Mesothelial cell of epicardium (in vitro differentiated cells): Measurements from ENCODE around the gene TRIM41. TPM values are rescaled to one million over a fixed set of nuclear protein-coding genes. Genes with fewer than 3 reads are reported as not detected.

Source experiments
- DNase-seq, 2 experiments: peaks; one replicate each; pipeline ENCODE4 v3.0.0; 2021; ENCODE audit warnings: low spot score in 2 of 2; ENCODE audit not compliant: unreplicated experiment in 2 of 2
- H3K27ac Mint-ChIP-seq: 2 replicates; pipeline ENCODE4 v1.8.0; 2021; ENCODE audit warnings: mixed read lengths
- H3K27me3 Mint-ChIP-seq: 2 replicates; pipeline ENCODE4 v1.8.0; 2021; ENCODE audit warnings: low read depth, mixed read lengths
- H3K36me3 Mint-ChIP-seq: 2 replicates; pipeline ENCODE4 v1.8.0; 2021; ENCODE audit warnings: mixed read lengths
- H3K4me1 Mint-ChIP-seq: 2 replicates; pipeline ENCODE4 v1.8.0; 2021; ENCODE audit warnings: mixed read lengths
- H3K4me3 Mint-ChIP-seq: 2 replicates; pipeline ENCODE4 v1.8.0; 2021; ENCODE audit warnings: mild to moderate bottlenecking, moderate library complexity, mixed read lengths
- H3K9me3 Mint-ChIP-seq: 2 replicates; pipeline ENCODE4 v1.8.0; 2021; ENCODE audit warnings: mixed read lengths
- total RNA-seq: library from RNA; stranded (reverse); gene quantifications from 3 replicates; pipeline ENCODE4 v1.2.1, GENCODE V29; 2021
- TF ChIP-seq, protein P1 (sequence below): fragments of 200-600 bp; sonication (generic); IDR thresholded peaks from one replicate; pipeline ENCODE4 v1.5.0; 2021; ENCODE audit warnings: antibody characterized with exemption; ENCODE audit not compliant: unreplicated experiment

Gene TRIM41
- total RNA-seq, 1 donor from 2014 or later = 27.9 TPM

- Mint-ChIP-seq H3K27ac (no peak overlapping the region), H3K4me3 (no peak overlapping the region), H3K4me1 (peaks cover 17% of the 10 kb centered on the region), H3K36me3 (no peaks in the 10 kb centered on the region), H3K9me3 (no peaks in the 10 kb centered on the region), H3K27me3 (peaks cover 37% of the 10 kb centered on the region)
- TF ChIP-seq, protein P1, sequence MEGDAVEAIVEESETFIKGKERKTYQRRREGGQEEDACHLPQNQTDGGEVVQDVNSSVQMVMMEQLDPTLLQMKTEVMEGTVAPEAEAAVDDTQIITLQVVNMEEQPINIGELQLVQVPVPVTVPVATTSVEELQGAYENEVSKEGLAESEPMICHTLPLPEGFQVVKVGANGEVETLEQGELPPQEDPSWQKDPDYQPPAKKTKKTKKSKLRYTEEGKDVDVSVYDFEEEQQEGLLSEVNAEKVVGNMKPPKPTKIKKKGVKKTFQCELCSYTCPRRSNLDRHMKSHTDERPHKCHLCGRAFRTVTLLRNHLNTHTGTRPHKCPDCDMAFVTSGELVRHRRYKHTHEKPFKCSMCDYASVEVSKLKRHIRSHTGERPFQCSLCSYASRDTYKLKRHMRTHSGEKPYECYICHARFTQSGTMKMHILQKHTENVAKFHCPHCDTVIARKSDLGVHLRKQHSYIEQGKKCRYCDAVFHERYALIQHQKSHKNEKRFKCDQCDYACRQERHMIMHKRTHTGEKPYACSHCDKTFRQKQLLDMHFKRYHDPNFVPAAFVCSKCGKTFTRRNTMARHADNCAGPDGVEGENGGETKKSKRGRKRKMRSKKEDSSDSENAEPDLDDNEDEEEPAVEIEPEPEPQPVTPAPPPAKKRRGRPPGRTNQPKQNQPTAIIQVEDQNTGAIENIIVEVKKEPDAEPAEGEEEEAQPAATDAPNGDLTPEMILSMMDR = no peak
- no peak for DNase-seq
Observed at GRCh38 chr5:181197326-181197951, 25.6 kb upstream of the TRIM41 start.

DNA sequence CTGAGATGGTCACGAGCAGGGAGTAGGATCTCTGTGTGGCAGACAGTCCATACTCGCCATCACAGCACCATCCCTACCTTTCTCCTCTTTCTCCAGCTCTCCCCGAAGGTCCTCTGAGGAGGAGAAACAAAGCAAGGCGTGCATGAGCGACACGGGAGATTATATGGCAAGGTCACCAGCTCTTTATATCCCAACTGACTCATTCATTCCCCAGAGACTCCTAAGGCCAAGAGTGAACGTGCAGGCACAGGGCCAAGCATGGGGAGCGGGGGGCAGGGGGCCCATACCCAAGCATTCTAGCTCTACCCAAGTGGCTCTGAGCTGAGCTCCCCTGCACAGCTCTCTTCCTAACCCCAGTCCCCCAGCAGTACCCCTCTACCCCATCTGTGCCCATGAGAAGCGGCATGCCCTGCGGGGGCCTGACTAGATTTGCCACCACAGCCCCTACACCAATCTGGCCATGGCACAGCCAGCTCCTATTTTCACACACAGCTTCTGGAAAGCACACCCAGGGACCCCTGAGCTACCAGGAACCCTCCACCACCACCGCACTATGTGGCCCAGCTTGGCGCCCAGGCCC lies 24.9 kb upstream of the TRIM41 start:
- no peak overlapping the region for H3K27ac Mint-ChIP-seq
- TF ChIP-seq, protein P1 = no peak
- peaks cover 45% of the 10 kb centered on the region for H3K27me3 Mint-ChIP-seq
- H3K36me3 Mint-ChIP-seq = no peaks in the 10 kb centered on the region
- no peaks in the 10 kb centered on the region for H3K9me3 Mint-ChIP-seq
- no peak for DNase-seq
- peaks cover 12% of the 10 kb centered on the region for H3K4me1 Mint-ChIP-seq
- H3K4me3 Mint-ChIP-seq = no peak overlapping the region

GRCh38 chr5:181198905-181199519 lies 24.1 kb upstream of the TRIM41 start:
- H3K27ac Mint-ChIP-seq = no peak overlapping the region
- H3K27me3 Mint-ChIP-seq = peaks cover 53% of the 10 kb centered on the region
- no peak overlapping the region for H3K4me3 Mint-ChIP-seq
- H3K9me3 Mint-ChIP-seq = no peaks in the 10 kb centered on the region
- TF ChIP-seq, protein P1 = no peak
- no peaks in the 10 kb centered on the region for H3K36me3 Mint-ChIP-seq
- no peak for DNase-seq
- peaks cover 13% of the 10 kb centered on the region for H3K4me1 Mint-ChIP-seq

DNA sequence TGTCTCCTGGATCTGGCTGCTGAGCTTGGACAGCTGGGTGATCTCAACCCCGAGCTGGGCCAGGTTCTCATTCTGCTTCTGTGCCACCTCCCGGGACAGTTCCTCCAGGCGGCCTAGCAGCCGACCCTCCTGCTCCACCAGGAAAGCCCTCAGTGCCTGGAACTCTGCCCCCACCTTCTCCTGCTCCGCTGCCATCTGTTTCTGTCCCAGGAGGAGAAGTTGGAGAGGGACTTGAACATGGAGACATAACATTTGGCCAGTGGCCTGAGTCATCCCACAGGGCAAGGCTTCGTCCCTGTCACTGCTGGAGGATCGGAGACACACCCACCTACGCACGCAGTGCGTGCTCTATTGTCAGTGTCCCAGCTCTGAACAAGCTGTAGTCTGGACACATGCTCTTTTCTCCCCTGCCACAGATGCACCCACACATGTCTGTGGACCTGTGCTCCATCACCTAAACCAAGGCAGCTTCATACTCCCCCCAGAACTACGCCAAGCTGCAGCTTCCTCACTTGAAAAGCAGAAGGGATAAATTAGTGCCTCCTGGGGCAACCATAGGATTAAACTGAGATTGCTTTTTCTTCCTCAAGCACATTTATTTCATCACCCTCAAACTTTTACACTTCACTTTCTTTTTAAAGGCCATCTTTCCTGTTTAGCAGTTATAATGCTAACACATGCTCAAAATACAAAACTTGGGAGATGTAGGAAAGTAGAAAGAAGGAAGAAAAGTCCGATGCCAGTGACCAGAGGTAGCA lies 23.0 kb upstream of the TRIM41 start:
- peaks cover 59% of the 10 kb centered on the region for H3K27me3 Mint-ChIP-seq
- TF ChIP-seq, protein P1 = no peak

DNA sequence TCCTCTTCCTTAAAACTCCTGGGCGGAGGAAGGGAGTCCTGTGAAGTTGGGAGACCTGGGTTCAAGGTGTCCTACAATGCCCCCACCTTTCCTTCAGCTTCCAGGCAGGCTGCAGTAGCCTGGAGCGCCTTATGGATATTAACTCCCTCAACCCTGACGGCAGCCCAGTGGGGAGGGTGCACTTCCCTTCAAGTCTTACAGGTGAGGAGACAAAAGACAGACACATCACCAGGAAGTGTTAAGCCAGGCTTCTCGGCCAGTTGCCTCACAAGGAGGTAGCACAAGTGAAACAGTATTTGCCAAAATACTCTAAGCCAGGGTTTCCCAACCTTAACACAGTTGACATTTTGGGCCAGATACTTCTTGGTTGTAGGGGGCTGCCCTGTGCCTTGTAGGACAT lies 22.3 kb upstream of the TRIM41 start:
- no peaks in the 10 kb centered on the region for H3K36me3 Mint-ChIP-seq

More for the DNA sequence above, 23.0 kb upstream of the TRIM41 start:
- DNase-seq = no peak
- H3K4me1 Mint-ChIP-seq = peaks cover 16% of the 10 kb centered on the region
- no peaks in the 10 kb centered on the region for H3K36me3 Mint-ChIP-seq
- H3K4me3 Mint-ChIP-seq = no peak overlapping the region
- H3K27ac Mint-ChIP-seq = no peak overlapping the region
- no peaks in the 10 kb centered on the region for H3K9me3 Mint-ChIP-seq

More for the DNA sequence above, 22.3 kb upstream of the TRIM41 start:
- DNase-seq = no peak
- Mint-ChIP-seq H3K27me3 (peaks cover 65% of the 10 kb centered on the region), H3K4me1 (peaks cover 20% of the 10 kb centered on the region), H3K4me3 (no peak overlapping the region), H3K9me3 (no peaks in the 10 kb centered on the region), H3K27ac (no peak overlapping the region)
- TF ChIP-seq, protein P1 = no peak
